Mesenchymal stem cell (in vitro differentiated cells and primary cell): ENCODE data around the gene TGFBR3L.
"Not testable (repeated sequence)": the region's sequence is repeated elsewhere in the genome, so short reads cannot be mapped to it uniquely, and the experiment has no call there.

Source experiments
- DNase-seq: peaks from one replicate; pipeline ENCODE4 v3.0.0-alpha.2; 2013
- H2AFZ ChIP-seq: one replicate; pipeline ENCODE4 v1.6.1; 2013; ENCODE audit warnings: low read depth, mild to moderate bottlenecking, control low read depth, inconsistent platforms, low read length, moderate library complexity
- H2AK5ac ChIP-seq: 2 replicates; pipeline ENCODE4 v1.6.1; 2013; ENCODE audit warnings: low read length, moderate library complexity, mild to moderate bottlenecking, inconsistent platforms; ENCODE audit not compliant: severe bottlenecking
- H2BK120ac ChIP-seq: one replicate; pipeline ENCODE4 v1.6.1; 2013; ENCODE audit warnings: low read depth, mild to moderate bottlenecking, inconsistent platforms, low read length, moderate library complexity
- H2BK12ac ChIP-seq, 2 experiments: one replicate each; pipeline ENCODE4 v1.6.1; 2013; ENCODE audit warnings: inconsistent platforms in 2 of 2, low read length in 2 of 2, mild to moderate bottlenecking in 2 of 2, moderate library complexity in 2 of 2, control low read depth in 1 of 2
- H2BK15ac ChIP-seq: one replicate; pipeline ENCODE4 v1.6.1; 2013; ENCODE audit warnings: mild to moderate bottlenecking, low read depth, inconsistent platforms; ENCODE audit not compliant: poor library complexity, severe bottlenecking
- H2BK5ac ChIP-seq: 2 replicates; pipeline ENCODE4 v1.6.1; 2013; ENCODE audit warnings: low read depth, mild to moderate bottlenecking, low read length, control low read depth, inconsistent platforms; ENCODE audit not compliant: poor library complexity, severe bottlenecking
- H3K14ac ChIP-seq, 2 experiments: one replicate each; pipeline ENCODE4 v1.6.1; 2013; ENCODE audit warnings: inconsistent platforms in 2 of 2, low read length in 2 of 2, control low read depth in 1 of 2, mild to moderate bottlenecking in 1 of 2, moderate library complexity in 1 of 2
- H3K18ac ChIP-seq, 2 experiments: one replicate each; pipeline ENCODE4 v1.6.1; 2013; ENCODE audit warnings: inconsistent platforms in 2 of 2, low read length in 2 of 2, control low read depth in 1 of 2, low read depth in 1 of 2, mild to moderate bottlenecking in 1 of 2
- H3K23ac ChIP-seq, 2 experiments: one replicate each; pipeline ENCODE4 v1.6.1; 2013; ENCODE audit warnings: inconsistent platforms in 2 of 2, low read length in 2 of 2, mild to moderate bottlenecking in 2 of 2, moderate library complexity in 2 of 2, control low read depth in 1 of 2
- H3K27ac ChIP-seq: 2 replicates; pipeline ENCODE4 v1.5.1; 2013; ENCODE audit warnings: mild to moderate bottlenecking, moderate library complexity, low read length, control low read depth, inconsistent platforms; ENCODE audit not compliant: poor library complexity, severe bottlenecking
- H3K27me3 ChIP-seq, 2 experiments: 2 replicates each; pipeline versions ENCODE4 v1.6.1 to v1.7.0; 2013; ENCODE audit warnings: low read length in 2 of 2, mild to moderate bottlenecking in 2 of 2, moderate library complexity in 2 of 2, control low read depth in 1 of 2, inconsistent platforms in 1 of 2; ENCODE audit not compliant: control insufficient read depth in 1 of 2, insufficient read depth in 1 of 2
- H3K36me3 ChIP-seq, 2 experiments: 2 replicates each; pipeline versions ENCODE4 v1.6.1 to v1.7.0; 2013; ENCODE audit warnings: low read length in 2 of 2, control low read depth in 1 of 2, inconsistent platforms in 1 of 2, low read depth in 1 of 2, mild to moderate bottlenecking in 1 of 2; ENCODE audit not compliant: insufficient read depth in 2 of 2, control insufficient read depth in 1 of 2
- H3K4ac ChIP-seq, 2 experiments: one replicate each; pipeline ENCODE4 v1.6.1; 2013; ENCODE audit warnings: inconsistent platforms in 2 of 2, low read length in 2 of 2, mild to moderate bottlenecking in 2 of 2, moderate library complexity in 2 of 2, control low read depth in 1 of 2, low read depth in 1 of 2
- H3K4me1 ChIP-seq: 2 replicates; pipeline ENCODE4 v1.6.1; 2013; ENCODE audit warnings: low read depth, low read length, control low read depth; ENCODE audit not compliant: control insufficient read depth, insufficient read depth
- H3K4me2 ChIP-seq: 2 replicates; pipeline ENCODE4 v1.6.1; 2013; ENCODE audit warnings: low read length, mild to moderate bottlenecking, inconsistent platforms; ENCODE audit not compliant: poor library complexity, severe bottlenecking
- H3K4me3 ChIP-seq, 2 experiments: 2 replicates each; pipeline versions ENCODE4 v1.5.1 to v1.7.0; 2013; ENCODE audit warnings: low read length in 2 of 2, mild to moderate bottlenecking in 2 of 2, control low read depth in 1 of 2, low read depth in 1 of 2; ENCODE audit not compliant: insufficient read depth in 1 of 2
- H3K79me1 ChIP-seq: replicated peaks from 2 replicates; pipeline ENCODE4 v1.6.1; 2013; ENCODE audit warnings: mild to moderate bottlenecking, control low read depth, low read length, inconsistent platforms; ENCODE audit not compliant: poor library complexity, severe bottlenecking
- H3K9ac ChIP-seq: 2 replicates; pipeline ENCODE4 v1.7.0; 2013; ENCODE audit warnings: mild to moderate bottlenecking, low read length, moderate library complexity
- H3K9me3 ChIP-seq: 2 replicates; pipeline ENCODE4 v1.7.0; 2013; ENCODE audit warnings: mild to moderate bottlenecking, low read length; ENCODE audit not compliant: control insufficient read depth
- H4K8ac ChIP-seq: one replicate; pipeline ENCODE4 v1.6.1; 2013; ENCODE audit warnings: inconsistent platforms, mild to moderate bottlenecking, low read length, moderate library complexity
- H4K91ac ChIP-seq: one replicate; pipeline ENCODE4 v1.6.1; 2013; ENCODE audit warnings: mild to moderate bottlenecking, low read length, inconsistent platforms
- WGBS: methylation state at CpG from one replicate; pipeline ENCODE4 v1.1.7; 2013; ENCODE audit warnings: mixed read lengths; 5-methylcytosine and 5-hydroxymethylcytosine counted together

Gene TGFBR3L

DNA sequence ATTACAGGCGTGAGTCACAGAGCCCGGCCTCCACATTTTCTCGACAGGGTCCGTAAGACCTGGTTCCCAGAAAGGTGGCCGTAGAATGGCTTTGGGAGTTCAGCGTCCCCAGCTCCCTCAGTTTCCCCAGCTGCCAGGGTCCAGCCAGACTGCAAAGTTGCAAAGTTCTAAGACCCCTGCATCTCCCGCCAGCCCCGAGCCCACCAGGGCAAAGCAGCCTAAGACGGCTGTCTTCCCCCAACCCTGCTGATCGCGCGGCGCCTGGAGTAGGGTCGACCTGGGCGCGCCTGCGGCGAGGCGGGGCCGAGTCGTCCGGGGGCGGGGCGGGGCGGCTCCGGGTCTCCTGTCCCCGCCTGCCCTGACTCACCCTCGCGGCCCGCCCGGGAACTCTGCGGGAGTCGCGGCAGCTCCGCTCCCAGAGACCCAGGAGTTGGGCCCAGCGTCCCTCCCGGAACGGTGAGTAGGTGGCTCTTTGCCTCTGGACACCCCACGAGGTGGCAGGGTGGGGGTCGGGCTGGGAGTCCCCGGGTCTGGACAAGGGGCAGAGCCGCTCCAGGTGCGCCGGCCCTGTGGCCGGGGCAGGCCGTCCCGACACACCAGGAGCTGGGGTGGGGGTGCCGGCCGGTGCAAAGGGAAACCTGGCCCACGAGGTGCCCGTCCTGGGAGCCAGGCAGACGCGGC is 26.3 kb upstream of the TGFBR3L start, which contains the start of gene LRRC8E:
Gene LRRC8E, plus strand, starts transcription at position 366 of the 681 bp plus-strand sequence. CDS start 7,094 bp downstream, outside the sequence.
- Histone ChIP-seq H4K91ac (peak within 1 kb of the TSS; percentile 9), H3K4me1 (peaks cover 22% of the 10 kb centered on the region), H3K27ac (no peak within 1 kb of the TSS), H3K4ac (peak within 1 kb of the TSS; percentile 71 to 87), H3K14ac (peak within 1 kb of the TSS in 1 of 2 experiments; percentile 71), H2BK15ac (peak within 1 kb of the TSS; percentile 26), H3K18ac (peak within 1 kb of the TSS; percentile 80 to 91), H4K8ac (peak within 1 kb of the TSS; percentile 75), H3K36me3 (no peaks in the 10 kb centered on the region), H2BK12ac (peak within 1 kb of the TSS; percentile 35 to 72), H3K9ac (peak within 1 kb of the TSS; percentile 90), H2BK5ac (peak within 1 kb of the TSS; percentile 61), H2AFZ (peak within 1 kb of the TSS; percentile 81), H2BK120ac (peak within 1 kb of the TSS; percentile 82), H2AK5ac (peak within 1 kb of the TSS; percentile 53), H3K23ac (peak within 1 kb of the TSS in 1 of 2 experiments; percentile 35), H3K27me3 (peaks cover 0 to 5% of the 10 kb centered on the region in 2 experiments), H3K4me2 (peak within 1 kb of the TSS; percentile 76), H3K4me3 (peak within 1 kb of the TSS; percentile 79 to 89), H3K9me3 (no peaks in the 10 kb centered on the region), H3K79me1 (peaks cover 21% of the 10 kb centered on the region)
- DNase-seq = peak; percentile 77
- 9% methylated on average over 49 of the region's 53 CpGs for WGBS

DNA sequence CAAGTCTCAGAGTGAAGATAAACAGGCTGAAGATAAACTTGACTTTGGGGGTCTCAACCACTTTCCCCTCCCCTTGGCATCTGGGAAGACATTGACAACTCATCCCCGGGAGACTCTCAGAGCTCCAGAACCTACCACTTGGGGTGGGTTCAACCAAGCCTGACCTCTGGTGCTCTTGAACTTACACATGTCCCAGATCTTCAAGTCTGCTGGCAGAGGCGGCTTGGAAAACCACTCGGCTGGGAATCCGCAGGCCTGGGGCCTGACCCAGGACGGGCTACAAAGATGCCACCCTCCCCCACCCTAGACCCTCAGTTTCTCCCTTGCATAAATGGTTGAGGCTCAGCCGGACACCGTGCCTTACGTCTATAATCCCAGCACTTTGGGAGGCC is 25.8 kb upstream of the TGFBR3L start:
- H3K4me1 ChIP-seq = peaks cover 28% of the 10 kb centered on the region
- peak overlapping the region; percentile 81 for H2AFZ ChIP-seq
- H3K9ac ChIP-seq = peak overlapping the region; percentile 90
- peak overlapping the region in 1 of 2 experiments; percentile 71 for H3K14ac ChIP-seq
- H2BK12ac ChIP-seq = peak overlapping the region in 1 of 2 experiments; percentile 31
- no peak overlapping the region for H2AK5ac ChIP-seq
- no peaks in the 10 kb centered on the region for H3K36me3 ChIP-seq
- 90% methylated on average over 8 of the region's 8 CpGs for WGBS
- H2BK120ac ChIP-seq = peak overlapping the region; percentile 82
- peak overlapping the region; percentile 79 to 89 for H3K4me3 ChIP-seq
- peak overlapping the region; percentile 61 for H2BK5ac ChIP-seq
- no peak overlapping the region for H2BK15ac ChIP-seq
- peaks cover 23% of the 10 kb centered on the region for H3K79me1 ChIP-seq
- H3K23ac ChIP-seq = no peak overlapping the region
- peak overlapping the region in 1 of 2 experiments; percentile 87 for H3K4ac ChIP-seq
- no peak overlapping the region for H4K91ac ChIP-seq
- no peak for DNase-seq
- no peak overlapping the region for H4K8ac ChIP-seq
- peak overlapping the region; percentile 76 for H3K4me2 ChIP-seq
- no peak overlapping the region for H3K27ac ChIP-seq
- H3K27me3 ChIP-seq = peaks cover 0 to 5% of the 10 kb centered on the region in 2 experiments
- peak overlapping the region; percentile 80 to 91 for H3K18ac ChIP-seq
- no peaks in the 10 kb centered on the region for H3K9me3 ChIP-seq

DNA sequence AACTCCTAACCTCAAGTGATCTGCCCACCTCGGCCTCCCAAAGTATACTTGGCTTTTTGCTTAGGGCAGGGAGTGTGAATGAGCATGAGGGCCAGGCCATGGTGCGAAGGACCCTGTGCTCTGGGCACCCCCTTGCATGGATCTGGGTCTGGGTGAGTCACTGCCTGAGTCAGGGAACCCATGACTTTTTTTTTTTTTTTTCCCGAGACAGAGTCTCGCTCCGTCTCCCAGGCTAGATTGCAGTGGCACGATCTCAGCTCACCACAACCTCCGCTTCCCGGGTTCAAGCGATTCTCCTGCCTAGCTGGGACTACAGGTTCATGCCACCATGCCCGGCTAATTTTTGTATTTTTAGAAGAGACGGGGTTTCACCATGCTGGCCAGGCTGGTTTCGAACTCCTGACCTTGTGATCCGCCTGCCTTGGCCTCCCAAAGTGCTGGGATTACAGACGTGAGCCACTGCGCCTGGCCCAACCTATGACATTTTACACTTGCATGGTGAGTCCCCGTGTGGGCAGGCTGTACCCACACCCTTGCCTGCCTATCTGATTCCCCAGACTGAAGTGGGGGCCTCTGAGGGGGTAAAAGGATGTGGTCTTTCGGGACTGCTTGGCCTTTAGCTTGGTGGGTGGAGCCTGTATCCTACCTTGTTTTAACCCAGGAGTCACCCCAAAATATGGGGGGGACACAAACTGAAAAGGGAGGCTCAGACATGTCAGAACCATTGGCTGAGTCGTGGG is 21.1 kb upstream of the TGFBR3L start:
- WGBS = 71% methylated on average over 18 of the region's 18 CpGs
- H3K27ac ChIP-seq, H4K91ac ChIP-seq, H3K14ac ChIP-seq, H3K4me3 ChIP-seq, H3K27me3 ChIP-seq, H2BK5ac ChIP-seq, H2BK15ac ChIP-seq, H3K4me2 ChIP-seq, H3K9me3 ChIP-seq, H2AFZ ChIP-seq: not testable (repeated sequence)
- H2AK5ac ChIP-seq = peak overlapping the region; percentile 91
- peak overlapping the region in 1 of 2 experiments; percentile 59 for H3K23ac ChIP-seq
- peak overlapping the region; percentile 64 for H2BK120ac ChIP-seq
- H2BK12ac ChIP-seq = peak overlapping the region in 1 of 2 experiments; percentile 90
- peak overlapping the region in 1 of 2 experiments; percentile 57 for H3K18ac ChIP-seq
- peak overlapping the region in 1 of 2 experiments; percentile 46 for H3K4ac ChIP-seq
- peak overlapping the region; percentile 15 for H3K9ac ChIP-seq
- peaks cover 0 to 15% of the 10 kb centered on the region in 2 experiments for H3K36me3 ChIP-seq
- H3K79me1 ChIP-seq = peaks cover 36% of the 10 kb centered on the region
- H3K4me1 ChIP-seq = peaks cover 28% of the 10 kb centered on the region
- peak overlapping the region; percentile 45 for H4K8ac ChIP-seq
- peak; percentile 81 for DNase-seq
